HG03060 (cell line): ENCODE measurements around the gene OR10K1.
"Not testable (repeated sequence)": the region's sequence is repeated elsewhere in the genome, so short reads cannot be mapped to it uniquely, and the experiment has no call there.

Experiments
- ATAC-seq: cut with Tn5 transposase; IDR thresholded peaks from one replicate; pipeline ENCODE4 v1.9.1; 2021; ENCODE audit warnings: low read depth, moderate number of reproducible peaks; ENCODE audit not compliant: unreplicated experiment

OR10K1 gene

GRCh38 chr1:158461534-158461933 lies at the start of gene OR10K1:
Gene OR10K1 (plus strand): TSS chr1:158461834. CDS start chr1:158465562, 3,728 bp downstream.
- ATAC-seq: no peak

- ATAC-seq: no peak
These were observed 46.8 kb upstream of the OR10K1 start for GRCh38 chr1:158414651-158415345.

- no peak for ATAC-seq
These were observed 44.0 kb upstream of the OR10K1 start for GRCh38 chr1:158417586-158417985.

- ATAC-seq: no peak
These were observed 39.4 kb upstream of the OR10K1 start for GRCh38 chr1:158422212-158422611.

GRCh38 chr1:158425027-158425426 lies 36.6 kb upstream of the OR10K1 start:
- ATAC-seq: no peak

- ATAC-seq: no peak
These were observed 35.5 kb upstream of the OR10K1 start, which contains the start of gene OR10K2 for GRCh38 chr1:158426137-158426536. Gene OR10K2 (minus strand): TSS chr1:158426237. CDS start chr1:158420866, 5,371 bp downstream.

- not testable (repeated sequence) for ATAC-seq
These were observed 31.5 kb upstream of the OR10K1 start for GRCh38 chr1:158430163-158430562.

GRCh38 chr1:158434741-158435140 lies 26.9 kb upstream of the OR10K1 start:
- no peak for ATAC-seq

GRCh38 chr1:158445376-158445775 lies 16.3 kb upstream of the OR10K1 start:
- ATAC-seq: no peak

GRCh38 chr1:158454537-158454936 lies 7.1 kb upstream of the OR10K1 start:
- no peak for ATAC-seq

- no peak for ATAC-seq
These were observed 4.4 kb upstream of the OR10K1 start for GRCh38 chr1:158457246-158457645.

- ATAC-seq: no peak
These were observed 3.4 kb upstream of the OR10K1 start for GRCh38 chr1:158458263-158458662.

GRCh38 chr1:158471920-158472319 lies 10.3 kb downstream of the OR10K1 start, which contains the start of gene OR10R2:
Gene OR10R2 (plus strand): TSS chr1:158472220. CDS start chr1:158472326, 106 bp downstream.
- ATAC-seq: no peak

GRCh38 chr1:158485455-158485854 lies 23.8 kb downstream of the OR10K1 start:
- ATAC-seq: no peak

GRCh38 chr1:158491316-158491715 lies 29.7 kb downstream of the OR10K1 start:
- no peak for ATAC-seq

GRCh38 chr1:158493054-158493453 lies 31.4 kb downstream of the OR10K1 start:
- no peak for ATAC-seq

- ATAC-seq: no peak
These were observed 33.2 kb downstream of the OR10K1 start for GRCh38 chr1:158494796-158495195.

GRCh38 chr1:158496374-158496773 lies 34.7 kb downstream of the OR10K1 start:
- no peak for ATAC-seq

- ATAC-seq: no peak
These were observed 44.8 kb downstream of the OR10K1 start for GRCh38 chr1:158506369-158506987.

- ATAC-seq: no peak
These were observed 45.9 kb downstream of the OR10K1 start for GRCh38 chr1:158507511-158507910.

GRCh38 chr1:158509471-158510156 lies 48.0 kb downstream of the OR10K1 start:
- no peak for ATAC-seq
